GM12878 (cell line): Measurements from ENCODE around the gene CBLB. TPM values are rescaled to one million over a fixed set of nuclear protein-coding genes. Genes with fewer than 3 reads are reported as not detected.

Experiments used
- BCL11A ChIP-seq: IDR thresholded peaks from 2 replicates; pipeline ENCODE4 v1.6.1; 2011; ENCODE audit warnings: low read depth, low read length
- E2F4 ChIP-seq: IDR thresholded peaks from 2 replicates; pipeline ENCODE4 v1.6.1; 2012; ENCODE audit warnings: low read depth, low read length, improper control_type of control experiment
- EED ChIP-seq: sonication (generic); IDR thresholded peaks from 2 replicates; pipeline ENCODE4 v1.6.1; 2016; ENCODE audit warnings: antibody characterized with exemption, low read depth
- EP300 ChIP-seq, 2 experiments: fragments of 150-350 bp in 1 of 2; IDR thresholded peaks; 2 replicates each; pipeline ENCODE4 v1.6.1; 2011 to 2012; ENCODE audit warnings: low read depth in 2 of 2, low read length in 2 of 2, borderline replicate concordance in 1 of 2, improper control_type of control experiment in 1 of 2, inconsistent platforms in 1 of 2; ENCODE audit not compliant: control insufficient read depth in 1 of 2
- FOXM1 ChIP-seq: IDR thresholded peaks from 2 replicates; pipeline ENCODE4 v1.6.1; 2012; ENCODE audit warnings: low read depth, mild to moderate bottlenecking, inconsistent platforms, low read length, moderate library complexity
- IKZF1 ChIP-seq: fragments of 450-650 bp; conservative IDR thresholded peaks from 2 replicates; pipeline ENCODE4 v1.6.1; 2017; ENCODE audit warnings: antibody characterized with exemption, mild to moderate bottlenecking
- MEF2A ChIP-seq: IDR thresholded peaks from 2 replicates; pipeline ENCODE4 v1.6.1; 2011; ENCODE audit warnings: low read depth, mild to moderate bottlenecking, low read length, moderate library complexity; ENCODE audit not compliant: insufficient read depth
- MEF2B ChIP-seq: fragments of 450-650 bp; IDR thresholded peaks from 2 replicates; pipeline ENCODE4 v1.6.1; 2018; ENCODE audit warnings: mild to moderate bottlenecking, moderate library complexity; ENCODE audit not compliant: partially characterized antibody, poor library complexity, severe bottlenecking
- POU2F2 ChIP-seq: IDR thresholded peaks from 3 replicates; pipeline ENCODE4 v1.6.1; 2011; ENCODE audit warnings: low read depth, mild to moderate bottlenecking, low read length, borderline replicate concordance
- REST ChIP-seq: IDR thresholded peaks from 2 replicates; pipeline ENCODE4 v1.6.1; 2012; ENCODE audit warnings: mild to moderate bottlenecking, low read depth, low read length
- SIX5 ChIP-seq: IDR thresholded peaks from 2 replicates; pipeline ENCODE4 v1.6.1; 2011; ENCODE audit warnings: mild to moderate bottlenecking, low read depth, low read length, moderate library complexity; ENCODE audit not compliant: severe bottlenecking
- SP1 ChIP-seq: IDR thresholded peaks from one replicate; pipeline ENCODE4 v1.6.1; 2011; ENCODE audit warnings: low read depth, low read length
- USF2 ChIP-seq: IDR thresholded peaks from 2 replicates; pipeline ENCODE4 v1.6.1; 2011; ENCODE audit warnings: low read depth, low read length, improper control_type of control experiment, borderline replicate concordance
- ZBTB40 ChIP-seq: fragments of 450-650 bp; IDR thresholded peaks from 2 replicates; pipeline ENCODE4 v1.6.1; 2016; ENCODE audit warnings: mild to moderate bottlenecking, moderate library complexity, borderline replicate concordance
- ZNF687 ChIP-seq: fragments of 450-650 bp; IDR thresholded peaks from 2 replicates; pipeline ENCODE4 v1.6.1; 2017; ENCODE audit warnings: mild to moderate bottlenecking, moderate library complexity
- polyA plus RNA-seq, 11 experiments: library from polyadenylated mRNA; depleted of rRNA in 4 of 11; unstranded in 6 of 11; stranded (reverse) in 5 of 11; fragments of >200 nt; fragmentation: Nextera tagmentation in 4 of 11; fragmentation: Illumina TruSeq in 1 of 11; extraction: Ambion mirVana in 4 of 11; extraction: Trizol in 1 of 11; gene quantifications; 1 replicate in 1 of 11; 2 replicates in 10 of 11; pipeline versions ENCODE4 v1.2.1 to v1.2.3, GENCODE V29; 2011 to 2016; ENCODE audit warnings: inconsistent platforms in 2 of 11, missing spikeins in 2 of 11, low read depth in 1 of 11
- total RNA-seq, 4 experiments: library from RNA; depleted of rRNA in 3 of 4; stranded (reverse); fragments of >200 nt in 3 of 4; fragmentation: Illumina TruSeq in 1 of 4; extraction: Trizol in 1 of 4; gene quantifications; 2 replicates each; pipeline versions ENCODE4 v1.2.1 to v1.2.3, GENCODE V29; 2013 to 2021

Gene CBLB
- total and polyA plus RNA-seq, 10 of the 15 experiments (the other 5 are each of a cell fraction or from before 2014, with no cell fraction given) = 17.2 to 107 (median 41.9) TPM

GRCh38 chr3:105798381-105798934 lies 70.4 kb downstream of the CBLB start (continued):
- TF ChIP-seq ZBTB40 (no peak), ZNF687 (no peak), REST (no peak), SIX5 (no peak), POU2F2 (peak; percentile 91; the same call in 2 of the 3 replicates), MEF2A (peak; percentile 58; the same call in 1 of the 2 replicates), EED (no peak), FOXM1 (peak; percentile 47; the same call in 1 of the 2 replicates), IKZF1 (peak; percentile 64), BCL11A (0 out of 2 replicates have a peak, but pooled peaks have one; percentile 11), USF2 (no peak), SP1 (no peak), MEF2B (peak; percentile 75), E2F4 (no peak), EP300 (IDR thresholded peaks at IDR 0.05; ENCODE audit: borderline replicate concordance in 1 of 2, control insufficient read depth in 1 of 2, low read depth in 2 of 2, low read length in 2 of 2) (peak; percentile 64 to 73; a peak in 3 of 4 replicates)
